Transverse colon (tissue), 4 donors: ENCODE measurements around the gene NMRK1. TPM values are rescaled to one million over a fixed set of nuclear protein-coding genes. Genes with fewer than 3 reads are reported as not detected.

ENCODE experiments used
- DNase-seq: peaks from one replicate; pipeline ENCODE4 v3.0.0-alpha.2; 2019
- H3K27ac ChIP-seq, 4 donors: fragments of 200-600 bp; sonication (generic); 2 replicates each; pipeline ENCODE4 v1.5.1; 2016 to 2018; ENCODE audit warnings: inconsistent platforms in 4 of 4
- H3K27me3 ChIP-seq: fragments of 200-600 bp; sonication (generic); 2 replicates; pipeline ENCODE4 v1.5.1; 2017; ENCODE audit warnings: inconsistent platforms
- H3K36me3 ChIP-seq, 4 donors: fragments of 200-600 bp; sonication (generic); 2 replicates each; pipeline ENCODE4 v1.5.1; 2017 to 2019; ENCODE audit warnings: inconsistent platforms in 4 of 4
- H3K4me1 ChIP-seq, 4 donors: fragments of 200-600 bp; sonication (generic); 2 replicates each; pipeline ENCODE4 v1.5.1; 2017 to 2020; ENCODE audit warnings: inconsistent platforms in 4 of 4
- H3K4me3 ChIP-seq, 4 donors: fragments of 200-600 bp; sonication (generic); 1 replicate in 1 of 4; 2 replicates in 3 of 4; pipeline versions ENCODE4 v1.5.1 to v1.6.1; 2017 to 2019; ENCODE audit warnings: inconsistent platforms in 4 of 4
- H3K9me3 ChIP-seq, 2 donors: fragments of 200-600 bp; sonication (generic); 2 replicates each; pipeline ENCODE4 v1.5.1; 2017 to 2019; ENCODE audit warnings: inconsistent platforms in 2 of 2
- CTCF ChIP-seq, 5 experiments: fragments of 200-600 bp in 3 of 5; fragments of 450-650 bp in 2 of 5; sonication (generic) in 3 of 5; IDR thresholded peaks; 1 replicate in 2 of 5; 2 replicates in 3 of 5; pipeline ENCODE4 v1.5.1; 2016 to 2017; ENCODE audit warnings: antibody characterized with exemption in 5 of 5, inconsistent platforms in 3 of 5, mild to moderate bottlenecking in 2 of 5, moderate library complexity in 1 of 5
- EP300 ChIP-seq: sonication (generic); formaldehyde crosslinking; IDR thresholded peaks from one replicate; pipeline ENCODE4 v1.6.1; 2017; ENCODE audit warnings: antibody characterized with exemption, low read depth
- POLR2A ChIP-seq: fragments of 450-650 bp; IDR thresholded peaks from one replicate; pipeline ENCODE4 v1.6.1; 2016; ENCODE audit warnings: antibody characterized with exemption, mild to moderate bottlenecking, moderate library complexity
- POLR2AphosphoS5 ChIP-seq, 3 donors: sonication (generic); formaldehyde crosslinking; IDR thresholded peaks; one replicate each; pipeline ENCODE4 v1.6.1; 2016; ENCODE audit warnings: antibody characterized with exemption in 3 of 3
- WGBS, 2 donors: methylation state at CpG; one replicate each; pipeline ENCODE4 v1.1.5; 2018; ENCODE audit warnings: low coverage in 1 of 2; 5-methylcytosine and 5-hydroxymethylcytosine counted together
- in situ Hi-C, 4 donors: fragments of 200-750 bp; cut with MboI; loops; one replicate each; pipeline versions ENCODE4 v1.15.0 to v1.15.1; 2017; ENCODE audit warnings: low sequenced_read_pairs in 3 of 4, low pct_ligation_motif_present in 1 of 4, low pct_unique_long_range_greater_than_20kb in 1 of 4
- intact Hi-C: fragments of 100-400 bp; cut with DNase I; formaldehyde crosslinking; loops from one replicate; pipeline ENCODE4 v1.15.1; 2023; ENCODE audit warnings: low total_unique reads
- total RNA-seq, 4 donors: library from RNA; depleted of rRNA; stranded (reverse); fragments of >200 nt; gene quantifications; one replicate each; pipeline ENCODE4 v1.1.0, GENCODE V29; 2016

The NMRK1 gene
- total RNA-seq, 4 donors from 2014 or later = 3.4 to 36.7 (median 21.6) TPM

- Histone ChIP-seq H3K27ac (no peak overlapping the region), H3K4me3 (no peak overlapping the region), H3K27me3 (no peaks in the 10 kb centered on the region), H3K9me3 (no peaks in the 10 kb centered on the region), H3K36me3 (no peaks in the 10 kb centered on the region), H3K4me1 (peaks cover 0 to 34% (median 3%) of the 10 kb centered on the region in 4 donors)
- intact Hi-C loops (no loop called here), in situ Hi-C loops (no loop called here)
- TF ChIP-seq EP300 (no peak), POLR2AphosphoS5 (IDR thresholded peaks at IDR 0.05) (no peak), POLR2A (no peak), CTCF (IDR thresholded peaks at IDR 0.05) (no peak)
- WGBS, 2 donors = 73 to 77% methylated on average over 4 of the region's 4 CpGs
- no peak for DNase-seq
These were observed 24.8 kb upstream of the NMRK1 start for GRCh38 chr9:75112789-75113188.

GRCh38 chr9:75111019-75111622 lies 23.2 kb upstream of the NMRK1 start:
- H3K9me3 ChIP-seq = no peaks in the 10 kb centered on the region
- no peaks in the 10 kb centered on the region for H3K27me3 ChIP-seq
- 0 to 46% methylated on average over 1 to 5 of the region's 5 CpGs for WGBS, 2 donors
- intact Hi-C loops = no loop called here
- no peaks in the 10 kb centered on the region for H3K36me3 ChIP-seq
- TF ChIP-seq POLR2AphosphoS5 (IDR thresholded peaks at IDR 0.05) (peak in 1 of 3 donors; percentile 45), EP300 (no peak)
- peak overlapping the region; percentile 47 to 70 (median 55) for H3K27ac ChIP-seq
- H3K4me3 ChIP-seq = no peak overlapping the region
- in situ Hi-C loops = no loop called here
- DNase-seq = peak; percentile 67
- peaks cover 0 to 45% (median 3%) of the 10 kb centered on the region in 4 donors for H3K4me1 ChIP-seq

GRCh38 chr9:75109210-75109839 lies 21.4 kb upstream of the NMRK1 start:
- no peak for DNase-seq
- intact Hi-C loops = no loop called here
- Histone ChIP-seq H3K36me3 (no peaks in the 10 kb centered on the region), H3K4me3 (no peak overlapping the region), H3K27me3 (no peaks in the 10 kb centered on the region), H3K4me1 (peaks cover 0 to 54% (median 3%) of the 10 kb centered on the region in 4 donors), H3K9me3 (no peaks in the 10 kb centered on the region), H3K27ac (peak overlapping the region; percentile 1 to 45 (median 30))
- no peak for TF ChIP-seq CTCF (IDR thresholded peaks at IDR 0.05)
- TF ChIP-seq POLR2AphosphoS5 (IDR thresholded peaks at IDR 0.05) = no peak
- no peak for TF ChIP-seq EP300
- no peak for TF ChIP-seq POLR2A
- 79 to 85% methylated on average over 5 to 7 of the region's 7 CpGs for WGBS, 2 donors
- in situ Hi-C loops = no loop called here

GRCh38 chr9:75108571-75108970 lies 20.6 kb upstream of the NMRK1 start:
- Histone ChIP-seq H3K9me3 (no peaks in the 10 kb centered on the region), H3K4me3 (no peak overlapping the region), H3K4me1 (peaks cover 0 to 54% (median 3%) of the 10 kb centered on the region in 4 donors), H3K36me3 (no peaks in the 10 kb centered on the region), H3K27ac (peak overlapping the region; percentile 1 to 45 (median 30)), H3K27me3 (no peaks in the 10 kb centered on the region)
- in situ Hi-C loops = no loop called here
- TF ChIP-seq POLR2A = no peak
- TF ChIP-seq POLR2AphosphoS5 (IDR thresholded peaks at IDR 0.05) = peak in 1 of 3 donors; percentile 22
- no peak for TF ChIP-seq EP300
- no peak for TF ChIP-seq CTCF (IDR thresholded peaks at IDR 0.05)
- peak; percentile 39 for DNase-seq
- 71 to 83% methylated on average over 4 of the region's 4 CpGs for whole genome bisulfite sequencing, 2 donors
- intact Hi-C loops = no loop called here
